Measurements from ENCODE around the gene PRSS33. TPM values are rescaled to one million over a fixed set of nuclear protein-coding genes. Genes with fewer than 3 reads are reported as not detected.
A peak's percentile ranks its signal among the peaks of the same experiment; 100 is the strongest.

Gene PRSS33
- total RNA-seq, 1 experiment from 2014 or later: not detected

DNA sequence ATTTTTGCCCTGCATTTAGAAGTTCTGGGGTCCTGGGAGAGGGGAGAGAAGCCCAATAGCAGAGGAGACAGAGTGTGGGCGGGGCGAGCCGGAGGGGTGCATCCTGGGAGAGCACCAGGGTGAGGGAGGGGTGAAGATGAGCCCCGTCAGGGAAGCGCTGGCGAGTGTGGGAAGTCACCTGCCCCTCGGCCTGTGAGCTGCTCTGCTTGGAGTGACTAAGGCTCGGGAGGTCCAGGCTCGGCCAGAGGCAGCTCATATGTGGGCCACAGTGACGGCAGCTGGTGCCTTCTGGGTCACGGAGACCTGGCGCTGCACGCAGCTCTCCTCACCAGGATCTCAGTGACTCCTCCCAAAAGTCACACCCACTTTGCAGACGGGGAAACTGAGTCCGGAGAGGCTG is 43.8 kb upstream of the PRSS33 start:
- no peak overlapping the region for H2BK5ac ChIP-seq (ENCODE audit: insufficient read length, low read length)
- H2BK15ac ChIP-seq (ENCODE audit: low read depth, low read length): no peak overlapping the region
- no peaks in the 10 kb centered on the region for H4K20me1 ChIP-seq (ENCODE audit: control insufficient read depth, insufficient read depth, insufficient read length)
- H3T11ph ChIP-seq (ENCODE audit: low read length): no peak overlapping the region
- no peak for TF ChIP-seq CTCF (conservative IDR thresholded peaks at IDR 0.05)
- H3K23me2 ChIP-seq (ENCODE audit: insufficient read length, low read depth, low read length, poor library complexity, severe bottlenecking): no peaks in the 10 kb centered on the region
- H3K79me1 ChIP-seq (ENCODE audit: insufficient read depth, low read depth, low read length, poor library complexity, severe bottlenecking): no peaks in the 10 kb centered on the region
- no peak for DNase-seq
- H3K9me3 Mint-ChIP-seq: no peaks in the 10 kb centered on the region; a peak in 1 of 5 replicates
- H3K27ac Mint-ChIP-seq: peak overlapping the region in 1 of 3 experiments; percentile 59; a peak in 1 of 7 replicates
- no peak overlapping the region; a peak in 1 of 5 replicates for H3K4me3 Mint-ChIP-seq
- no peaks in the 10 kb centered on the region; a peak in 1 of 7 replicates for H3K36me3 Mint-ChIP-seq (ENCODE audit: insufficient read depth in 1 of 3, low read depth in 3 of 3)
- H2AFZ ChIP-seq (ENCODE audit: low read length): no peak overlapping the region
- no peak overlapping the region for H3K4ac ChIP-seq (ENCODE audit: low read depth, low read length)
- H3K9me3 ChIP-seq (ENCODE audit: control insufficient read depth, low read depth, low read length): no peaks in the 10 kb centered on the region
- H4K5ac ChIP-seq (ENCODE audit: insufficient read length, low read depth, low read length): no peak overlapping the region
- no peak overlapping the region for H3K18ac ChIP-seq (ENCODE audit: insufficient read length, low read depth, low read length)
- no peak overlapping the region for H3K56ac ChIP-seq (ENCODE audit: insufficient read length, low read depth, low read length)
- H3K9ac ChIP-seq (ENCODE audit: extremely low read depth, insufficient read length, low read length): no peak overlapping the region
- H3K4me2 ChIP-seq (ENCODE audit: insufficient read depth, insufficient read length, low read length): no peak overlapping the region
- no peak overlapping the region for H2BK20ac ChIP-seq (ENCODE audit: low read depth, low read length, poor library complexity, severe bottlenecking)
- WGBS (ENCODE audit: extremely low coverage, insufficient read length, low lambda C conversion rate): no CpG with 5 or more reads among the region's 15 CpGs
- peaks cover 4% of the 10 kb centered on the region for H3K27me3 Mint-ChIP-seq (ENCODE audit: low read depth)
- no peak overlapping the region for H3K14ac ChIP-seq (ENCODE audit: insufficient read depth, low read length)
- peaks cover 3% of the 10 kb centered on the region; the same call in 1 of the 2 replicates for H3K4me1 ChIP-seq (ENCODE audit: insufficient read depth, low read length)
- no peak overlapping the region for H2BK120ac ChIP-seq (ENCODE audit: low read depth, low read length, poor library complexity, severe bottlenecking)
- H2BK12ac ChIP-seq (ENCODE audit: insufficient read length, low read depth, low read length): no peak overlapping the region
- H3K4me1 Mint-ChIP-seq: peaks cover 9% of the 10 kb centered on the region in 2 experiments
- H3K27ac ChIP-seq (ENCODE audit: insufficient read length, low read depth, low read length): no peak overlapping the region
- H3K23ac ChIP-seq (ENCODE audit: insufficient read length, low read depth, low read length): no peak overlapping the region
- no peaks in the 10 kb centered on the region for H3K27me3 ChIP-seq (ENCODE audit: insufficient read depth, low read length)
- no peaks in the 10 kb centered on the region for H3K79me2 ChIP-seq (ENCODE audit: insufficient read depth, low read length)
- no peak overlapping the region for H4K8ac ChIP-seq (replicated peaks; ENCODE audit: insufficient read length, low read depth, low read length)
- no peak overlapping the region for H2AK5ac ChIP-seq (ENCODE audit: insufficient read length, low read length)
- no peak overlapping the region for H4K91ac ChIP-seq (ENCODE audit: insufficient read length, low read depth, low read length)
